GM18868 (cell line): ENCODE data around the gene RPS19BP1.
A peak's percentile ranks its signal among the peaks of the same experiment; 100 is the strongest.

Experiments
- ATAC-seq: cut with Tn5 transposase; IDR thresholded peaks from one replicate; pipeline ENCODE4 v1.9.1; 2021; ENCODE audit warnings: mild to moderate bottlenecking, moderate library complexity; ENCODE audit not compliant: unreplicated experiment

RPS19BP1 gene, protein sequence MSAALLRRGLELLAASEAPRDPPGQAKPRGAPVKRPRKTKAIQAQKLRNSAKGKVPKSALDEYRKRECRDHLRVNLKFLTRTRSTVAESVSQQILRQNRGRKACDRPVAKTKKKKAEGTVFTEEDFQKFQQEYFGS

DNA sequence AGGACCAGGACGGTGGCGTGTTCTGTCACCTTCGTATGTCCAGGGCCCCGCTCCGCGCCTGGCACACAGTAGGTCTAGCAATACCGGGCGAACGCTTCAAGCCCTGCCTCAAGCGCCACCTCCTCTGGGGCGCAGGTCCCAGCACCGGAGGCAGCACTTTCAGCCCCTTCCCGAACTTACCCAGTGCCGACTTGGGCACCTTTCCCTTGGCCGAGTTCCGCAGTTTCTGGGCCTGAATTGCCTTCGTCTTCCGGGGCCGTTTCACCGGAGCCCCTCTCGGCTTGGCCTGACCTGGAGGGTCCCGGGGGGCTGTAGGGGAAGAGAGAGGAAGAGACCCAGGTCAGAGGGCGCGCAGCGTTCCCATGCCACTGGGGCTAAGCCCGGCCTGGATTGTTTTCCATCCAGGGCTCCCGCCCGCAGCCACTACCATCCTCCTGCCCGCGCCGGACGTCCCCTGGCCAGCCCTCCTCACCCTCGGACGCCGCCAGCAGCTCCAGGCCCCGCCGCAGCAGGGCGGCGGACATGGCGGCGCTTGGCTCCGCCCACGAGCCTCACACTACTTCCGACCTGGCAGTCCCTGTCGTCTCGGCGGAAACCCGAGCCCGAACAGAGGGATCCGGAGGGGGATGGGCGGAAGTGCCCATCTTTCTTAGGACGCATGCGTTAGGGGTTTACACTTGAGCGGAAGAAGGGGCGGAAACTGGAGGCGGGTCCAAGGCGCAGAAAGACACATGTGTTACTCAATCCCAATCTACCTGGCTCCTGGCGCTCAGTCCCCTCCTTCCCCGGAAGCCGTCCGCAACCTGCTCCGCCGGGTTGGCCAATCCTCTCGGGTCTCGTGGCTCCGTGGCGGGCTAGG, at the start of gene RPS19BP1:
RPS19BP1 (minus strand) TSS at position 534 of the 859 bp plus-strand sequence; CDS start at position 524, 10 bp downstream.
- peak; percentile 80 for ATAC-seq

DNA sequence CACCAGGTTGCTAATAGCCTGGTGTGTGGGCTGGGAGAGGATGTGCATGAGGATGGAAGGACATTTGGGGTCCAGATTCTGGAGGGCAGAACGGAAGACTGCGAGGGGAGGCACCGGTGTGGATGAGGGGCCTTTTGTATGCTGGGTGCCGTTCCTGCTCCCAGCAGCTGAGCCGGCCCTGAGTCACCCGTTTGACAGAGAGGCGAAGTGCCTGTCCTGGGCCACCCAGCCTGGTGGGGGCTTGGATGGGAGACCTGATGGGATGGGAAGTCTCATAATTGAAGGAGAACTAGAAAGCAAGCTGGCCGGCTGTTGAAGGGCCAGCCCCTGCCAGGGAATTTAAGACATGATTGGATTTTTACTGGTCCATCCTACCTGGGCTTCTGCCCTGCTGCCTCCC, 48.8 kb upstream of the RPS19BP1 start:
- ATAC-seq, result no peak

DNA sequence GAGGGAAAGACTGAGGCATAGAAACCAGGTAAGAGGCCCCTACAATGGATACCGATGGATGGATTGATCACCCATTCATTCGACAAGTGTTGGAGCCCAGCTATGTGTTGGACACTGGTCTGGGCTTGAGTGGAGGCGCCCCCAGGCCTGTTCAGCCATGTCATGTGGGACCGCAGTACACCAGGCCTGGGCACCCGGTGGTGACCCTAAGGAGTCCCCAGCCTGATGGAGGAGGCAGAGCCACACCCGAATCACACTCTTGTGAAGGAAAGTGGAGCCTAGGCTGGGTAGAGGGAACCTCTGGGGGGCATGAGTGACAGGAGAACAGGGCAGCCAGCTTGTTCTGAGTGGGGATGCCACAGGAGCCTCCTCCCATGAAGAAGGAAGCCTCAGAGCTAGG, 48.2 kb upstream of the RPS19BP1 start:
- ATAC-seq, result no peak

DNA sequence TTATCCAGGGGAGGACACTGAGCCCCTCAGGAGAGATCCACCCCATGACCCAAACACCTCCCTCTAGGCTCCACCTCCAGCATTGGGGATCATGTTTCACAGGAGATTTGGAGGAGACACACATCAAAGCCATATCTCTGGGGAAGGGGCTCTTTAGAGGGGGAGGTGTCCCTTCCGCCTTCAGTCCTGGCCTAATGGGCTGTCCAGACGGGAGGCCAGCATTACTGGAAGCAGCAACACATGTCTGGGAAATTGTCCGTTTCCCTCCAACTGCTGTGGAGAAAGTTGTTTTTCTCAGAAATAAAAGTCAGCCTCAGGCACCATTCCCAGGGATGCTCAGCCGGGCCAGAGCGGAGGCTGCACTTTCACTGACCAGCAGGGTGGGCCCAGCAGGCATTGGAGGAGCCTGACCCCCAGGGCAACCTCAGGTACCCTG, 47.5 kb upstream of the RPS19BP1 start:
- no peak for ATAC-seq

DNA sequence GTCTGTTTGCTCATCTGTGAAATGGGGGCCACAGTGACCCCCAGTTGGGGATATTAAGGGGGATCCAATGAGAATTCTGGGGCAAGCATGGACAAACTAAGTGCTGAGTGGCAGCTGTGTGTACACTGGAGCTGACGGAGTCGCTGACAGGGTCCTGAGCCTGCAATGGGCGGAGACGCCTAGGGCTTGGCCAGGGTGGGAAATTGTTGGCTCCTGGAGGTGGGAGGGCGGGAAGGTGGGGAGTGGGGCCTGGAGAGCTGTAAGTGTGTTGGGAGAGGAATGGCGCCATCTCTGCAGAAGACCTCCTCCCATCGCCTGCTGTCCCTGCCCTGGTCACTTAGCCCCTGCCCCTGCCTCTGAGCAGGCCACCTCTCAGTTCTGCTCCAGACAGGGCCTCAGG, 45.4 kb upstream of the RPS19BP1 start:
- no peak for ATAC-seq

DNA sequence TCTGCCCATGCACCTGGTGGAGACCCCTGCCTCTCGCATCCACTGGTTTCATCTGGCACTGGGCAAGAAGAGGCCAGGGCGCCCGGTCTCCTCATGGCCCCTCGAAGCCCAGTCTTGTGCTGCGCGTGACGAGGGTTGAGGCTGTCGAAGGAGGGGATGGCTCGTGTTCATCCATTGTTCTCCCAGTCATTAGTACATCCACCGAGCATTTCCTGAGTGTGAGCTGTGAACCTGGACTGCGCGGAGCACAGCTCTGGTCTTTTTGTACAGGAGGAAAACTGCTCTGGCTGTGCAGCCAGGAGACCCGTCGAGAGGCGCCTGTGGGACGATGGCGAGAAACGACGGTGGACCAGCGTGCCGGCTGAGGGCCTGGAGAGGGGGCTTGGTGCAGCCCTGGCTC, 44.8 kb upstream of the RPS19BP1 start:
- ATAC-seq, result no peak

DNA sequence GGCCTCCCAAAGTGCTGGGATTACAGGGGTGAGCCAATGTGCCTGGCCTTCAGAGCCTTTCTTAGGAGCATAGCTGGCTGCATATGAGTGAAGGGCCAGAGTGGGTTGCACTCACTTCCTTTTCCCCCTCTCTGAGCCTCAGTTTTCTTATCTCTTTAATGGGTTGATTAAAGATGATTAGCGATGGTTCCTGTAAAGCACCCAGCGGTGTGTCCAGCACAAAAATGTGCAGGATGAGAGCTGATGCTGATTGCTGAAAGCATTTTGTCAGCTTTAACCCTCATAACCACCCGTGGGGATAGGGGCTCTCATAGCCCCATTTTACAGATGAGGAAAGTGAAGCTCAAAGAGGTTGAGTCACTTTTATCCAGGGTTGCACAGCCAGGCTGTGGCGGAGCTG, 43.5 kb upstream of the RPS19BP1 start:
- no peak for ATAC-seq

DNA sequence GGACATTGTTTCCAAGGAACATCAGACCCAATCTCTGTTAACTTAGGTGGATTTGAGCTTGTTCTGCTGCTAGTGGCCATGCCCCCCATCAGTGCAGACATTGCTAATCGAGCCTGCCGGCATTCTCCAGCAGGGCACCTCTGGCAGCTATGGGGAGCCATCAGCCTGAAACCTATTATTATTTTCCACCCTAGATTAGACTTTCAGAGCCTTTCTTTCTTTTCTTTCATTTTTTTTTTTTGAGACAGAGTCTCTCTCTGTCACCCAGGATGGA, 42.9 kb upstream of the RPS19BP1 start:
- ATAC-seq, result no peak

DNA sequence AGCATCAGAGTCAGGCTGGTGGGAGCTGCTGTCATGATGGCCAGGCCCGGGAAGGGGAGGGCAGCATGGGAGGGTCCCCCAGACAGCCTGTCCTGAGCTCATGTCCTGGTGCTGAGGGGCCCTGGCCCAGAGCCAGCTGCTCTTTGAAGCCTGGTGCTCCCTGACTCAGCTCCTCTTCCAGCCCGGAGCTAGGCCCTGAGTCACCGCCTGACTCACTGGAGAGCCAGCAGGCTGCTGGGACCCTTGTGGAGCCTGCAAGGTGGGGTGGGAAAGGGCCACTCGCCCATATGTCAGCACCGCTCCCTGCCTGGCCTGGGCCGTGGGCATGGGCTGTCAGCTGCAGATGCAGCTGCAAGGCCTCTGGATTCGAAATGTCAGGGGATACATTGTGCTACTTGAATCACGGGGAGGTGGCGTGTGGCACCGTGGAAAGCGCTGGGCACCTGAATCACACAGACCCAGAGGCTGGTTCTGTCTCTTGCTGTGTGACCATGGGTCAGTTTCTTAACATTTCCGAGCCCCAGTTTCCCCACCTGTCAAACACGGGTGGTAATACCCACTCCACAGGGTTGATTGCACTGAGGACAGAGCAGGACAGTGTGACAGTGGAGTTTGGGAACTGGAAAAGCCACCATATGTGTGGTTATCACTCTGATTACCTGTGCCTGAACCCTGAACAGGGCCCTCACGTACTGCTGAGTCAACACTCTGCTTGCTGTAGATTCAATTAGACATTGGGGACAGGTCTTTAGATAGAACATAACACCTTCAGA, 42.4 kb upstream of the RPS19BP1 start:
- ATAC-seq, result no peak

DNA sequence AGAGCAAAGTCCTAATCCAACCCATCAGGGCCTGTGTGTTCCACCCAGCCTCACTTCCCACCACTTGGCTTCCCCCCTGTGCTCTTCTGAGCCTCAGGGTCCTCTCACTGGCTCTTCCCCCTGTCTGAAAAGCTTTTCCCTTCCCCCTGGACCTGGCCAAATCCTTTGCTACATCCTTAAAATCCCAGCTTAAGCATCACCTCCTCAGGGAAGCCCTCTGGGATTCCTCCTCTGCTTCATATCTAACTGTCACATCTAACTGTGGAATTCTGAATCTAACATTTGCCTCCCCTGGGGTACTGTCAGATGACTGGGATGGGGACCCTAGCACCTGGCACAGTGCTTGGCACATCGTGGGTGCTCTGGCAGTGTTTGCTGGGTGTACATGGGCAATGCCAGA, 39.0 kb upstream of the RPS19BP1 start:
- no peak for ATAC-seq

DNA sequence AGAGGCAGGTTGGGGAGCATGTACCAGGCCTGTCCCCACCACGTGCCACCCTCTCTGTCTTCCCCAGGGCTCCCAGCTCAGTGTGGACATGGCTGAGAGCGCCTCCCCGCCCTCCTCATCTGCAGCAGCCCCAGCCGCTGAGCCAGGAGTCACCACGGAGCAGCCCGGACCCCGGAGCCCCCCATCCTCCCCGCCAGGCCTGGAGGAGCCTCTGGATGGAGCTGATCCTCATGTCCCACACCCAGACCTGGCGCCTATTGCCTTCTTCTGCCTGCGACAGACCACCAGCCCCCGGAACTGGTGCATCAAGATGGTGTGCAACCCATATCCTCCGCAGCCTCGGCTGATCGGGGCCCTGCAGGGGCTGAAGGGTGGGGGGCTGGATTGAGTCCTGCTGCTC, 38.1 kb upstream of the RPS19BP1 start, which contains the start of gene CACNA1I:
CACNA1I (plus strand) TSS at position 89 of the 400 bp plus-strand sequence; CDS start at position 89, 0 bp downstream.
- ATAC-seq, result no peak

DNA sequence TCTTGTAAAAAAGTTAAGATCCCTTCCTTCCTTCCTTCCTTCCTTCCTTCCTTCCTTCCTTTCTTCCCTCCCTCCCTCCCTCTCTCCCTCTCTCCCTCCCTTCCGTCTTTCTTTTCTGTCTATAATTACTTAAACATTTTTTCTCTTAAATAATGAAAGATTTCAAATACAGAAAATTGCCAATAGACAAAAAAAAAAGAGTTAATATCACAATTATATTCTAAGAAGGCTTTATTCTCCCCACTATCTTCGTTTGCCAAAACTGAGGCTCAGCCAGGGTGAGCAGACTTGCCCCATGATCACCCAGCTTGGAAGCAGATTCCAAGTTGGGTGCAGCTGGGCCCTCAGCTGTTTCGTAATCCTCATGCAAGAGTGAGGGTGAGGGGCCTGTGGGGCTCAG, 37.7 kb upstream of the RPS19BP1 start:
- ATAC-seq, result no peak

DNA sequence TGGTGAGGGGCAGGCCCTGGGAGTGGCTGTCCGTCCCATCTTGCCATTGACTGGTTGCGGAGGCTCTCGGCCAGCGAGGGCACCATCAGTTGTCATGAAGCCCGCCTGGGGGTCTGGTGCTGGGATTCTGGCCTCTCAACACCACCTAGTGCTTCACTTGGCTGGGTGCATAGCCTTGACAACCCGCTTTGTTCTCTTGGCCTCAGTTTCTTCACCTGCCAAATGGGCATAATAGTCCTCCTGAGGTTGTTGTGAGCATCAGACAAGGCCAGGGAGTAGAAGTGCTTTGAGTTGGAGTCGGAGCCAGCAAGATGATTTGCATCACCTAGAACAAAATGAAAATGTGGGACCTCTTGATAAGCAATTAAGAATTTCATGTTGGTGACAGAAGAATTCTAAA, 36.5 kb upstream of the RPS19BP1 start:
- no peak for ATAC-seq

DNA sequence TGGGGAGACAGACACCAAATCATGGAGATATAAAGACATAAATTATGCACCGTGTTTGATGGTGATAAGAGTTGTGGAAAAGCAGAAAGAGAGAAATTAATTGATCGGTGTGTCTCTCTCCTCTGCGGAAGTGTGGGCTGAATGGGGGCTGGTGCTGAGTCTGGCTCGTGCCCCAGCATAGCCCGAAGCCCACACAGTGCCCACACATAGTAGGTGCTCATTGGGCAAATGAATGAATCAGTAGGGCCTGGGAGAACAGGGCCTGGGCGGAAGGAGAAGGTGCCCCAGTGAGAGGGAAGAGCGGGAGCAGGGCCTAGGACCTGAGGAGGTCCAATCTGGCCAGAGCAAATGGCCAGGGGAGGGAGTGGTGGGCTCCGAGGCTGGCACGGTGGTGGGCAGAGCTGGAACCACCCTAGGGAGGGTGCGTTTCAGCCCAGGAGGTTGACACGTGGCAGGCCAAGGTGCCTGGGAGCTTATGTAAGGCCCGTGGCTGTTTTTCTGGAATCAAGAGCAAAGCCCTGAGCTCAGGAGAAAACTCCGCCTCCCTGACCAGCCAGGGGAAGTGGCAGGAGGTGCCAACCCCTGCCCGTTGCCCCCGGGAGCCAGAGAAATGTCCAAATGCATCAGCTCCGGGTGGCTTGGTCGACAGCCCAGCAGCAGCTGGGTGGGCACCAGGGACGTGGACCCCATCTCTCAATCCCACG, 35.9 kb upstream of the RPS19BP1 start:
- no peak for ATAC-seq

DNA sequence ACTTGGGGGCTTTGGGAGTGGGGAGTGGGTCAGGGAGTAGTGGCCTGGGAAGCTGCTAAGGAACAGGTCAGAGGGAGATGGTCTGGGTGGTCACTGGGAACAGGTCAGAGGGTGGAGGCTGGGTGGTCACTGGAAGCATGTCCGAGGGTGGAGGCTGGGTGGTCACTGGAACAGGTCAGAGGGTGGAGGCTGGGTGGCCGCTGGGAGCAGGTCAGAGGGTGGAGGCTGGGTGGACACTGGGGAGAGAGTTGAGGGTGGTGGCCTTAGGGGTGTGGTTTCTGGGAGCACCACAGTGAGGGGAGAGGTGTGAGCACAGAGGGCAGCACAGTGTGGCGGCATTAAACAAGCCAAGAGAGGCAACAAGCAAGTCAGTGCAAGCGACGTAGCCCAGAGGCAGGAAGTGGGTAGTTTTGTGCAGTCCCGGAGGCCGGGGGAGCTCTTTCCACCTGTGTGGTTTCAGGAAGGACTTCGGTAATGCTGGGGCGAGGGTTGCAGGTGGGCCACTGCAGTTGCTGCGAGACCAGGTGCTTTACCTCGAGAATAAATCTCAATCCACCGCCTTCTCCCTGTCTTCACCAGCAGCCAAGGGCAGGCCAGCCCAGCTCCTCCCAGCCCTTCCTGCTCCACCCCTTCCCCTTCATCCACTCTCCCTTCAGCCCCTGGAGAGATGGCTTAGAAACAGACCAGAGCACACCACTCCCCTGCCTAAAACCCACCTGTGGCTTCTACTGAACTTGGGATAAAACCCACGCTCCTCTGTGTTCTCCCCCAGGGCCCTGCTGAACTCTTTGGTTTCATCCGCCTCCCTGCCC, 34.8 kb upstream of the RPS19BP1 start:
- no peak for ATAC-seq

DNA sequence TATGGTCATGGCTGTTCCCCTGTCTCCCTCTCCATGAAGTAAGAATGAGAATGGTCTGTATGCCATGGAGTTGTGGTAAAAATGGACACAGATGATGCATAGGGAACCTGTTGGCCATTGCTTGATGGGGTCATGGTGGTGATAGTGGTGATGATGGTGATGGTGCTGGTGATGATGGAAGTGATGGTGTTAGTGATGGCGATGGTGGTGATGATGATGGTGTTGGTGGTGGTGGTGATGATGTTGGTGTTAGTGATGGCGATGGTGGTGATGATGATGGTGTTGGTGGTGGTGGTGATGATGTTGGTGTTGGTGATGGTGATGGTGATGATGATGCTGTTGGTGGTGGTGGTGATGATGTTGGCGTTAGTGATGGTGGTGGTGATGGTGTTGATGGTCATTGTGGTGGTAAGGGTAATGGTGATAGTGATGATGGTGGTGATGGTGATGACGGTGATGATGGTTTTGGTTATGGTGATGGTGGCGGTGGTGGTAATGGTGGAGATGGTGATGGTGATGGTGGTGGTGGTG, 32.9 kb upstream of the RPS19BP1 start:
- ATAC-seq, result no peak

DNA sequence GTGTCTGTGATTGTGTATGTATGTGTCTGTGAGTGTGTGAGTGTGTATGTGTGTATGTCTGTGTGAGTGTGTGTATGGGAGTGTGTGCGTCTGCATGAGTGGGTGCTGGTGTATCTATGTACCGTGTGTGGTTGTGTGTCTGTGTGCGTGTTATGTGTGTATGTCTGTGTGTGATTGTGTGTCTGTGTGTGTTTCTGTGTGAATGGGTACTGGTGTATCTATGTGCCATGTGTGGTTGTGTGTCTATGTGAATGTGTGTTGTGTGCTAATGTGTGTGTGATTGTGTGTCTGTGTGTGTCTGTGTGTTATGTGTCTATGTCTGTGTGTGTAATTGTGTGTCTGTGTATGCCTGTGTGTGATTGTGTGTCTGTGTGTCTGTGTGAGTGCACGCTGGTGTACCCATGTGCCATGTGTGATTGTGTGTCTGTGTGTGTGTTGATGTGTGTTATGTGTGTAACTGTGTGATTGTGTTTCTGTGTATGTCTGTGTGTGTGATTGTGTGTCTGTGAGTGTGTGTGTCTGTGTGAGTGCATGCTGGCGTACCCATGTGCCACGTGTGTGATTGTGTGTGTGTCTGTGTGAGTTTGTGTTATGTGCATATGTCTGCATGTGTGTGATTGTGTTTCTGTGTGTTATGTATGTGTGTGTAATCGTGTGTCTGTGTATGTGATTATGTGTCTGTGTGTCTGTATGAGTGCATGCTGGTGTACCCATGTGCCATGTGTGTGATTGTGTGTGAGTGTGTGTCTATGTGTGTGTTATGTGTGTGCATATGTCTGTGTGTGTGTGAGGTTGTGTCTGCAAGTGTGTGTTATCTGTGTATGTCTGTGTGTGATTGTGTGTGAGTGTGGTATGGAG, 31.3 kb upstream of the RPS19BP1 start:
- ATAC-seq, result no peak

DNA sequence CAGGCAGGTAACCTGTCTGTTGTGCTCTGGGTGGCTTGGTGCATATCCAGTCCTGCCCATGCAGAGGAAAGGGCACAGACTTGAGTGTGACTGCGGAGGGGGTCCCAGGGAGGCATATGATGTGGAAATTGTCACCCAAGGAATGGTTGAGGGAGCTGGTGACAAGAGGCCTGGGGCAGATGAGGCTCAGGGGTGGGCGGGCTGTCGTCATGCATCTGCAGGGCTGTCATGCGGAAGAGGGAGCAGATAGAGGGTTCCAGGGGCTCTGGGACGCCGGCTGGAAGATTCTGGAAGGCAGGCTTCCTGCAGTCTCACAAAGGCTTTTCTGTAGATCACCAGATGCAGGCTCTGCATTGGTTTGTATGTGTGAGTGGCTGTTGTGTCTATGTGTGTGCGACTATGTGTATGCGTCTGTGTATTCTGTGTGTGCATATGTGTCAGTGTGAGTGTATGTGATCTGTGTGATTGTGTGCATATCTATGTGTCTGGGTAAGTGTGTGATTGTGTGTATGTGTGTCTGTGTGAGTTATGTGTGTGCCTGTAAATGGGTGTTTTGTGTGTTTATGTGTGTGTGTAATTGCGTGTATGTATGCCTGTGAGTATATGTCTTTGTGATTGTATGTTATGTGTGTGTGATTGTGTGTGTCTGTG, 30.4 kb upstream of the RPS19BP1 start:
- ATAC-seq, result no peak

DNA sequence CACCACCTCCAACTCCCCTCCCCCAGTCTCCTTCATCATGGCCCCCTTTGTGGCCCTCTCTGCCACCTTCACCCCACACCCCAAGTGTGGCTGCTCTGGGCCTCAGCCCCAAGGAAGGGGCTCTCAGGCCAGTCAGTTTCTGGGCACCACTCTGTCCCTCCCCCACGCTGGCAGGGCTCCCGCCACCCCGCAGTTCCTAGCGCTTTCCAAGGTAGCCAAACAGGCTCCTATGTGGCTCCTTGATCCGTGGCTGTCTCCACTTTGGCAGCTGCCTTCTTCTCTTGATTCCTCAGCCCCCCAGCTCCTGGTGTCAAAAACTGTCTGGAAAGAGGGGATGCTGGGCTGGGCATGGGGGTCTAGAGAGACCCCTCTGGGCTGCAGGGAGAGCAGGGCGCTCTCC, 27.6 kb upstream of the RPS19BP1 start:
- no peak for ATAC-seq
